Activated naive CD8-positive, alpha-beta T cell treated with anti-CD3 and anti-CD28 coated beads for 36 hours (primary cell): ENCODE data around the gene TSPAN4. TPM values are rescaled to one million over a fixed set of nuclear protein-coding genes. Genes with fewer than 3 reads are reported as not detected.

ENCODE experiments used
- DNase-seq: peaks from one replicate; pipeline ENCODE4 v3.0.0; 2021
- H3K27ac Mint-ChIP-seq: one replicate; pipeline ENCODE4 v1.8.0; 2022; ENCODE audit warnings: mild to moderate bottlenecking, moderate library complexity, mixed read lengths
- H3K27me3 Mint-ChIP-seq: one replicate; pipeline ENCODE4 v1.8.0; 2022; ENCODE audit warnings: mild to moderate bottlenecking, mixed read lengths
- H3K36me3 Mint-ChIP-seq: one replicate; pipeline ENCODE4 v1.8.0; 2021; ENCODE audit warnings: mild to moderate bottlenecking, mixed read lengths
- H3K4me1 Mint-ChIP-seq: one replicate; pipeline ENCODE4 v1.8.0; 2021; ENCODE audit warnings: mixed read lengths
- H3K4me3 Mint-ChIP-seq: one replicate; pipeline ENCODE4 v1.8.0; 2022; ENCODE audit warnings: mild to moderate bottlenecking, moderate library complexity, mixed read lengths
- H3K9me3 Mint-ChIP-seq: one replicate; pipeline ENCODE4 v1.8.0; 2022; ENCODE audit warnings: mixed read lengths
- total RNA-seq, 2 experiments: library from RNA; stranded (reverse); gene quantifications; one replicate each; pipeline ENCODE4 v1.2.3, GENCODE V29; 2021

TSPAN4 gene
- total RNA-seq, 2 experiments from 2014 or later, result 12.8 to 16.2 TPM

GRCh38 chr11:911031-911889 lies 68.6 kb downstream of the TSPAN4 start:
- H3K36me3 Mint-ChIP-seq, result peaks cover 4% of the 10 kb centered on the region
- peak overlapping the region; percentile 88 for H3K4me3 Mint-ChIP-seq
- H3K4me1 Mint-ChIP-seq, result peaks cover 26% of the 10 kb centered on the region
- H3K27me3 Mint-ChIP-seq, result no peaks in the 10 kb centered on the region
- peak overlapping the region; percentile 89 for H3K27ac Mint-ChIP-seq
- peak; percentile 50 for DNase-seq
- H3K9me3 Mint-ChIP-seq, result no peaks in the 10 kb centered on the region

GRCh38 chr11:911890-912219 lies 69.2 kb downstream of the TSPAN4 start:
- Mint-ChIP-seq H3K4me1 (peaks cover 22% of the 10 kb centered on the region), H3K36me3 (peaks cover 2% of the 10 kb centered on the region), H3K27me3 (no peaks in the 10 kb centered on the region), H3K9me3 (no peaks in the 10 kb centered on the region), H3K4me3 (peak overlapping the region; percentile 88), H3K27ac (peak overlapping the region; percentile 89)
- no peak for DNase-seq

GRCh38 chr11:912266-912665 lies 69.6 kb downstream of the TSPAN4 start:
- H3K27me3 Mint-ChIP-seq, result no peaks in the 10 kb centered on the region
- no peaks in the 10 kb centered on the region for H3K9me3 Mint-ChIP-seq
- H3K4me1 Mint-ChIP-seq, result peaks cover 22% of the 10 kb centered on the region
- DNase-seq, result no peak
- no peak overlapping the region for H3K4me3 Mint-ChIP-seq
- H3K27ac Mint-ChIP-seq, result no peak overlapping the region
- no peaks in the 10 kb centered on the region for H3K36me3 Mint-ChIP-seq

GRCh38 chr11:913043-913442 lies 70.4 kb downstream of the TSPAN4 start:
- no peak overlapping the region for H3K27ac Mint-ChIP-seq
- H3K4me3 Mint-ChIP-seq, result no peak overlapping the region
- H3K36me3 Mint-ChIP-seq, result no peaks in the 10 kb centered on the region
- H3K9me3 Mint-ChIP-seq, result no peaks in the 10 kb centered on the region
- no peak for DNase-seq
- H3K4me1 Mint-ChIP-seq, result peaks cover 19% of the 10 kb centered on the region
- H3K27me3 Mint-ChIP-seq, result no peaks in the 10 kb centered on the region

- no peak overlapping the region for H3K27ac Mint-ChIP-seq
Measured at GRCh38 chr11:914204-914603, 71.6 kb downstream of the TSPAN4 start.

GRCh38 chr11:914747-915501 lies 72.3 kb downstream of the TSPAN4 start:
- Mint-ChIP-seq H3K9me3 (no peaks in the 10 kb centered on the region), H3K36me3 (no peaks in the 10 kb centered on the region), H3K27me3 (no peaks in the 10 kb centered on the region), H3K4me1 (peaks cover 8% of the 10 kb centered on the region), H3K4me3 (no peak overlapping the region), H3K27ac (no peak overlapping the region)
- DNase-seq, result no peak

More at GRCh38 chr11:914204-914603, 71.6 kb downstream of the TSPAN4 start:
- Mint-ChIP-seq H3K4me3 (no peak overlapping the region), H3K36me3 (no peaks in the 10 kb centered on the region), H3K27me3 (no peaks in the 10 kb centered on the region), H3K9me3 (no peaks in the 10 kb centered on the region), H3K4me1 (peaks cover 14% of the 10 kb centered on the region)
- no peak for DNase-seq

Other genes with a start within 250 kb of the TSPAN4 start
- 10 to 100 TPM; 60.6 to 61.2 TPM for gene IRF7, start 226.9 kb upstream of the TSPAN4 start, total RNA-seq
- gene CDHR5, start 217.9 kb upstream of the TSPAN4 start, total RNA-seq, result not detected
- gene SCT, start 215.7 kb upstream of the TSPAN4 start, total RNA-seq, result not detected
- under 1 TPM; 0.26 to 0.37 TPM for gene DRD4, start 205.6 kb upstream of the TSPAN4 start, total RNA-seq
- gene DEAF1, start 147.6 kb upstream of the TSPAN4 start, total RNA-seq, result 10 to 100 TPM; 46.1 to 49.7 TPM
- gene TMEM80, start 147.0 kb upstream of the TSPAN4 start, total RNA-seq, result 1 to 10 TPM; 7.6 to 9.2 TPM
- 10 to 100 TPM; 13.3 to 15.9 TPM for gene EPS8L2, start 136.6 kb upstream of the TSPAN4 start, total RNA-seq
- 100 to 1,000 TPM; 231 to 243 TPM for gene TALDO1, start 95.4 kb upstream of the TSPAN4 start, total RNA-seq
- gene GATD1, start 65.4 kb upstream of the TSPAN4 start, total RNA-seq, result 10 to 100 TPM; 47.7 to 51.9 TPM
- 1 to 10 TPM in 1 of 2 experiments, under 1 TPM in 1; 0.94 to 1.0 TPM for gene CEND1, start 52.8 kb upstream of the TSPAN4 start, total RNA-seq
- gene SLC25A22, start 44.6 kb upstream of the TSPAN4 start, total RNA-seq, result 10 to 100 TPM; 54.4 to 56.5 TPM
- gene PIDD1, start 37.6 kb upstream of the TSPAN4 start, total RNA-seq, result 10 to 100 TPM; 29.4 to 30.5 TPM
- 1,000 to 10,000 TPM; 3,139 to 3,274 TPM for gene RPLP2, start 32.9 kb upstream of the TSPAN4 start, total RNA-seq
- gene PNPLA2, start 23.9 kb upstream of the TSPAN4 start, total RNA-seq, result 10 to 100 TPM; 32.7 to 34.7 TPM
- gene CRACR2B, start 14.9 kb upstream of the TSPAN4 start, total RNA-seq, result 1 to 10 TPM in 1 of 2 experiments, under 1 TPM in 1; 0.76 to 1.1 TPM
- gene CD151, start 9.9 kb upstream of the TSPAN4 start, total RNA-seq, result 10 to 100 TPM; 47.3 to 51.1 TPM
- 100 to 1,000 TPM; 121 to 134 TPM for gene POLR2L, start 323 bp upstream of the TSPAN4 start, total RNA-seq
- 10 to 100 TPM; 73.1 to 81.6 TPM for gene CHID1, start 68.0 kb downstream of the TSPAN4 start, total RNA-seq
- 10 to 100 TPM; 26.3 to 30.3 TPM for gene AP2A2, start 83.0 kb downstream of the TSPAN4 start, total RNA-seq
- not detected for gene MUC6, start 193.9 kb downstream of the TSPAN4 start, total RNA-seq
- not detected for gene MUC2, start 232.0 kb downstream of the TSPAN4 start, total RNA-seq